Transverse colon (tissue), 1 donor: ENCODE results near the gene RIMBP2.

Source experiments
- EP300 ChIP-seq: sonication (generic); formaldehyde crosslinking; IDR thresholded peaks from one replicate; pipeline ENCODE4 v1.6.1; 2017; ENCODE audit warnings: antibody characterized with exemption, low read depth
- POLR2A ChIP-seq: fragments of 450-650 bp; IDR thresholded peaks from one replicate; pipeline ENCODE4 v1.6.1; 2016; ENCODE audit warnings: antibody characterized with exemption, mild to moderate bottlenecking, moderate library complexity

DNA sequence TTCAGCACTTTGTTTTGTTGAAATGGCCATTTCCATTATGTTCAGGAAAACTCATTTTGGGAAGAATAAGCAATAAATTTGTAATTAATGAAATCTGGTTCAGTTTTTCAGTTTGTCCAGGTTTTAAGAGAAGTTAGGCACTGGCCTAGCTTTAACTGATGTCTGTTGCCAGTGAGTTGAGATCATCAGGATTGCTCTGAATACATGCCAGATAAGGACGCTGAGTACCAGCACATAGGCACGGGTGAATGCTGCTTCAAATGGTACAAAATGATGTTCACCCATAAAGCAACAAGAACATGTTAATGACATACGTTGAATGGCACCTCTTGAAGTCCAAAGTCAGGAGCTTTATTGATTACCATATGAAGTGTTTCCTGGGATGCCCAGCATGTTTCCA is 331.9 kb downstream of the RIMBP2 start:
- TF ChIP-seq EP300 = no peak
- no peak for TF ChIP-seq POLR2A
